ENCODE data around the gene DDR1.

DNA sequence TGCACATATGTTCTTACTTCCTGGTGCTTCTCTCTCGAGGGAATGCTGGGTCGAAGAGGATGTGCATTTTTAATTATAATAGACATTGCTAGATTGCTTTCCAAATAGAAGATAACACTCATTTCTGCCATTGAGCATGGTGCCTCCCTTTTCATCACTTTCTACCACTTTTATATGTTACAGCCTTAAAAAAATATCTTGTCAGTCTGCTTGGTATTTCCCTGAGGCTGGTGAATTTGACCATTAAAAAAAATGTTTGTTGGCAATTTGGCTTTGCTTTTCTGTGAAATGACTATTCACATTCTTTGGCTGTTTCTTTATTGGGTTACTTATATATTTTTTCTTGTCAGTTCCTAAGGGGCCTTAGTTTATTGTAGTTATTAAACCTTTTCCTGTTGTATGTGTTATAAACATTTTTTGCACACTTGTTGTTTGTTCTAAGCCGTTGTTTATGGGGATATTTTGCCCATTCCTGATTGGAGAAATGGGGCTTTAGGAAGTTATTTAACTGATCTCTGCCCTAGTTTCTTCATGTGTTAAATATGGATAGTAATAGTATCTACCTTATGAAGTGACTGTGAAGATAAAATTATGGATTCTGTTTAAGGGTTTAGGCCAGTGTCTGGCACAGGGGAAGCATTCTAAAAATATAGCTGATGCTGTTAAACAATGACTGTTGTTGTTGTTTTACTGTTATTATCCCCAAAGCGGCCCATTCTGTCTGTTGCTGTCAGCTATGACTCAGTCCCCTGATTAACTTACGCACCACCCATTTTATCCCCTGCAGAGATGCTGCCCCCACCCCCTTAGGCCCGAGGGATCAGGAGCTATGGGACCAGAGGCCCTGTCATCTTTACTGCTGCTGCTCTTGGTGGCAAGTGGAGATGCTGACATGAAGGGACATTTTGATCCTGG is 3.8 kb downstream of the DDR1 start:
- TF ChIP-seq CTCF (IDR thresholded peaks at IDR 0.05) (no peak), EZH2 (IDR thresholded peaks at IDR 0.05) (no peak)

Measured in neural progenitor cell (in vitro differentiated cells).